Osteoblast (primary cell): ENCODE measurements around the gene GRID1. TPM values are rescaled to one million over a fixed set of nuclear protein-coding genes. Genes with fewer than 3 reads are reported as not detected.

ENCODE experiments used
- DNase-seq: peaks from one replicate; pipeline ENCODE4 v3.0.0; 2011; ENCODE audit warnings: low spot score, mixed read lengths; ENCODE audit not compliant: insufficient read length; ENCODE audit errors: missing footprints
- H2AFZ ChIP-seq: 2 replicates; pipeline ENCODE4 v1.6.0; 2011; ENCODE audit warnings: mild to moderate bottlenecking, low read length
- H3K27ac ChIP-seq: 2 replicates; pipeline ENCODE4 v1.5.1; 2011; ENCODE audit warnings: mild to moderate bottlenecking, low read depth, low read length, moderate library complexity
- H3K27me3 ChIP-seq: 2 replicates; pipeline ENCODE4 v1.6.0; 2012; ENCODE audit warnings: mild to moderate bottlenecking, control low read depth, inconsistent platforms, low read length, moderate library complexity; ENCODE audit not compliant: insufficient read depth
- H3K36me3 ChIP-seq: 2 replicates; pipeline ENCODE4 v1.5.1; 2011; ENCODE audit warnings: mild to moderate bottlenecking, low read length, control low read depth, moderate library complexity; ENCODE audit not compliant: insufficient read depth
- H3K4me1 ChIP-seq: 2 replicates; pipeline ENCODE4 v1.5.1; 2011; ENCODE audit warnings: mild to moderate bottlenecking, low read length, control low read depth, moderate library complexity; ENCODE audit not compliant: insufficient read depth
- H3K4me2 ChIP-seq: 2 replicates; pipeline ENCODE4 v1.6.0; 2011; ENCODE audit warnings: mild to moderate bottlenecking, low read length; ENCODE audit not compliant: insufficient read depth
- H3K4me3 ChIP-seq: fragments of 200-600 bp; sonication (generic); 3 replicates; pipeline ENCODE4 v1.5.1; 2012; ENCODE audit warnings: mild to moderate bottlenecking, low read length, inconsistent platforms; ENCODE audit not compliant: insufficient read depth
- H3K79me2 ChIP-seq: 2 replicates; pipeline ENCODE4 v1.6.0; 2012; ENCODE audit warnings: mild to moderate bottlenecking, low read length, control low read depth, inconsistent platforms; ENCODE audit not compliant: insufficient read depth
- H3K9me3 ChIP-seq: 2 replicates; pipeline ENCODE4 v1.5.1; 2011; ENCODE audit warnings: low read depth, low read length, control low read depth
- H4K20me1 ChIP-seq: 2 replicates; pipeline ENCODE4 v1.6.0; 2012; ENCODE audit warnings: mild to moderate bottlenecking, low read length, control low read depth; ENCODE audit not compliant: insufficient read depth
- total RNA-seq: library from RNA; depleted of rRNA; stranded (reverse); fragments of >200 nt; gene quantifications from 2 replicates; pipeline ENCODE4 v1.2.3, GENCODE V29; 2012
- TF ChIP-seq, protein P1 (sequence below): IDR thresholded peaks from 2 replicates; pipeline ENCODE4 v1.5.1; 2011; ENCODE audit warnings: mild to moderate bottlenecking, low read depth, low read length, moderate library complexity; ENCODE audit errors: extremely low read depth

The GRID1 gene
- total RNA-seq, 1 donor, result not detected

DNA sequence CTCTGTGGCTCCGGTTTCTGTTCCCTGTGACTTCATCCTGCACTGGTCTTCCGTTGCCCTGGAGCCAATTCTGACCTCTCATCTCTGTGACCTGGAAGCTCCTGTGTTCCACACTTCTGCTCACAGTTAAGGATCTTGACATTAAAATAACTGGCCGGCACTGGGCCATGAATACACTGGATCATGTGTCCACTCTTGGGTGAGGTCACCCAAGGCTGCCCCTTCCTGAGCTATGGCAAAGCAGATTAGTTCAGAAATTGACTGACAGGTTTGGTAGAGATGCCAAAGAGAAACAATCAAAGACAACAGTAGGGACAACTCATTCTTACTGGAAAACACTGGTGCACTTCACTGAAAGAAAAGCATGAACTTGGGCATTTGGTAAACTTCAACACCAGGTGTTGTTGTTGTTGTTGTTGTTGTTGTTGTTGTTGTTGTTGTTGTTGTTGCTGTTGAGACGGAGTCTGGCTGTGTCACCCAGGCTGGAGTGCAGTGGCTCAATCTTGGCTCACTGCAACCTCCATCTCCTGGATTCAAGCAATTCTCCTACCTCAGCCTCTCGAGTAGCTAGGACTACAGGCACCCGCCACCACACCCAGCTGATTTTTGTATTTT lies 36.7 kb upstream of the GRID1 start:
- H3K4me2 ChIP-seq, result peak overlapping the region; percentile 92
- H3K4me3 ChIP-seq, result no peak overlapping the region
- peak; percentile 76 for DNase-seq
- H3K36me3 ChIP-seq, result no peaks in the 10 kb centered on the region
- H4K20me1 ChIP-seq, result no peaks in the 10 kb centered on the region
- H3K27ac ChIP-seq, result no peak overlapping the region
- no peaks in the 10 kb centered on the region for H3K79me2 ChIP-seq
- peaks cover 23% of the 10 kb centered on the region for H3K4me1 ChIP-seq
- H3K9me3 ChIP-seq, result no peaks in the 10 kb centered on the region
- no peak overlapping the region for H2AFZ ChIP-seq
- no peaks in the 10 kb centered on the region for H3K27me3 ChIP-seq
- TF ChIP-seq, protein P1, sequence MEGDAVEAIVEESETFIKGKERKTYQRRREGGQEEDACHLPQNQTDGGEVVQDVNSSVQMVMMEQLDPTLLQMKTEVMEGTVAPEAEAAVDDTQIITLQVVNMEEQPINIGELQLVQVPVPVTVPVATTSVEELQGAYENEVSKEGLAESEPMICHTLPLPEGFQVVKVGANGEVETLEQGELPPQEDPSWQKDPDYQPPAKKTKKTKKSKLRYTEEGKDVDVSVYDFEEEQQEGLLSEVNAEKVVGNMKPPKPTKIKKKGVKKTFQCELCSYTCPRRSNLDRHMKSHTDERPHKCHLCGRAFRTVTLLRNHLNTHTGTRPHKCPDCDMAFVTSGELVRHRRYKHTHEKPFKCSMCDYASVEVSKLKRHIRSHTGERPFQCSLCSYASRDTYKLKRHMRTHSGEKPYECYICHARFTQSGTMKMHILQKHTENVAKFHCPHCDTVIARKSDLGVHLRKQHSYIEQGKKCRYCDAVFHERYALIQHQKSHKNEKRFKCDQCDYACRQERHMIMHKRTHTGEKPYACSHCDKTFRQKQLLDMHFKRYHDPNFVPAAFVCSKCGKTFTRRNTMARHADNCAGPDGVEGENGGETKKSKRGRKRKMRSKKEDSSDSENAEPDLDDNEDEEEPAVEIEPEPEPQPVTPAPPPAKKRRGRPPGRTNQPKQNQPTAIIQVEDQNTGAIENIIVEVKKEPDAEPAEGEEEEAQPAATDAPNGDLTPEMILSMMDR, result no peak

DNA sequence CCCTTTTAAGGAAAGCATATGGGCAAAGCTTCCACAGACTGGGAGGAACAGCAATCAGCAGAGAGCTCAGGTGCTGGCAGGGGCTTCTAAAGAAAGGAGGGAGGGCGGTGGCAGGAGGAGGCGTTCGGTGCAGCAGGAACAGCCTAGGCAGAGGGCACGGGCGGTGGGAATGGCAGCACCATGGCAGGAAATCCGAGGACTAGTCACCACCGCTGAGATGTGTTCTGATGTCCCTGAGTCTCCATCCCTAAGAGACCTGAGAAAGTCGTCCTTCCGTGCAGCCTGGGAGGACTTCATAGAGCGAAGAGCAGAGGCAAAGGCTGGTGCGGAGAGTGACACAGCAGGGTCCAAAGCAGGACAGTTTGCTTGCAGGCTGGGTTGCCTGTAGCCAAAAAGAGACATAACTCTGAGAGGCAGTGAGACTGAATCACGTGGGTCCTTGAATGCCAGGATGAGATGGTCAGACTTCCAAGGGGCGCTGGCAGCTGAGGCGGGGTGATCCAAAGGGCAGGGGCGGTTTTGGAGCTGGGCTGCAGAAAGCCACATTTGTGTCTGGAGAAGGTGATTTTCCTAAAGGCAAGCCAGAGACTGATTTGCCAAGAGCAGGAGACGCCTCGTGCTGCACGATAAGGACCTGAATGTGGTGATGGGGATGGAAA lies 35.8 kb upstream of the GRID1 start:
- peak; percentile 89 for DNase-seq
- peak overlapping the region; percentile 88 for H2AFZ ChIP-seq
- TF ChIP-seq, protein P1, result no peak
- no peak overlapping the region for H3K27ac ChIP-seq
- H3K79me2 ChIP-seq, result no peaks in the 10 kb centered on the region
- H3K36me3 ChIP-seq, result no peaks in the 10 kb centered on the region
- H3K27me3 ChIP-seq, result peaks cover 3% of the 10 kb centered on the region
- H3K9me3 ChIP-seq, result no peaks in the 10 kb centered on the region
- H3K4me3 ChIP-seq, result peak overlapping the region; percentile 43
- peaks cover 23% of the 10 kb centered on the region for H3K4me1 ChIP-seq
- H4K20me1 ChIP-seq, result no peaks in the 10 kb centered on the region
- H3K4me2 ChIP-seq, result peak overlapping the region; percentile 92

DNA sequence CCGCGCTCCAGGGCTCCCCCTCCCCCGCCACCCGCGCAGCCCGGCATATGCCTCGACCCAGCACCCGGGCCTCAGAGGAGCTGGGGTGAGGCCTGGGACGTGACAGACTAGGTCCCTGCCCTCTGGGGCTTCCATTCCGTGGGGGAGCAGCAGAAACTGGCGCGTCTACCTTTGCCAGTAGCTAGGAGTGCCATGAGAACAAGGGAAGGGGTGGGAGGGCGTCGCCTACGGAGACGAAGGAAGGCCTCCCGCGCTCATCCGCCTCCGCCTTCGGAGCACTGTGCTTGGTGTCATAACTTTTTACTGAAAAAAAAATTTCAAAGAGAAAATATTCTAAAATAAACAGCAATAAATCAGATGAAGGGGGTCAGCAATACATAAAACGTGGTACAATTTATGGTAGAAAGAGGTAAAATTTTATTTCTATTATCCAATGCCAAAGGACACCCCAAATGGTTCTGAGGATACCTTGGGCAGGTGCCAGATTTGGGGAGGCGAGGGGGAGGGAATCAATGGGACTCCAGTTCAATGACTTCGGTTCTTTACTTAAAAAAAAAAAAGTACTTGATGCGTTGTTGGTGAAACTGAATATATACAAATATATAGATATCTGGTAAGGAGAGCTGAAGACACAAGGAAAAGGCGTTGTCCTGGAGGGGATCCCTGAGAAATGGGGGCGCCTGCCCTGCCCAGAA lies 35.1 kb upstream of the GRID1 start:
- Histone ChIP-seq H3K4me3 (peak overlapping the region; percentile 83), H3K9me3 (no peaks in the 10 kb centered on the region), H3K4me2 (peak overlapping the region; percentile 92), H3K27ac (no peak overlapping the region), H2AFZ (peak overlapping the region; percentile 88), H3K36me3 (no peaks in the 10 kb centered on the region), H3K4me1 (peaks cover 23% of the 10 kb centered on the region), H3K79me2 (no peaks in the 10 kb centered on the region), H4K20me1 (no peaks in the 10 kb centered on the region), H3K27me3 (peaks cover 3% of the 10 kb centered on the region)
- DNase-seq, result no peak
- TF ChIP-seq, protein P1, result no peak
